ENCODE results near the gene CENPE.

Gene CENPE

GRCh38 chr4:103104886-103105285 is 93.3 kb downstream of the CENPE start:
- no peak for TF ChIP-seq CTCF (IDR thresholded peaks at IDR 0.05; ENCODE audit: insufficient read depth, low read depth, low read length, missing control alignments)
- H3K4me3 ChIP-seq (ENCODE audit: low read depth, low read length): no peak overlapping the region
- no peak for DNase-seq (ENCODE audit: low read depth)

DNA sequence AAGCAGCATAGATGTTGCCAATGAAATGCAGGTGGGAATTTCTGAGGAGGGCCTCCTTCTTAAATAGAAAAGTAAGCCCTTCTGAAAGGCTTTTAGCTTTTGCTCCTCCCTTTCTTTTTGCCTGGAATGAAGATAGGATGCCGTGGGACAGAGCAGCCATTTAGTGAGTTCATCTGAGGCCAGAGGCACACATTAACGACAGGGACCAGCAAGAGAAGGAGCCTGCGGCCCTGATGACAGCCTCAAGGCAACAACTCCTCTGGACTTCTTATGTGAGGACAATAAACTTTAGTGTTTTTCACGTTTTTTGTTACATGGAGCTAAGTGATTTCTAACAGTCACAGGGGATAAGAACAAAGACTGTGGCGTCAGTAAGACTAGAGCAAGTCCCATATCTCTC is 97.5 kb downstream of the CENPE start:
- no peak for DNase-seq (ENCODE audit: low read depth)
- no peak for TF ChIP-seq CTCF (IDR thresholded peaks at IDR 0.05; ENCODE audit: insufficient read depth, low read depth, low read length, missing control alignments)
- H3K4me3 ChIP-seq (ENCODE audit: low read depth, low read length): no peak overlapping the region

DNA sequence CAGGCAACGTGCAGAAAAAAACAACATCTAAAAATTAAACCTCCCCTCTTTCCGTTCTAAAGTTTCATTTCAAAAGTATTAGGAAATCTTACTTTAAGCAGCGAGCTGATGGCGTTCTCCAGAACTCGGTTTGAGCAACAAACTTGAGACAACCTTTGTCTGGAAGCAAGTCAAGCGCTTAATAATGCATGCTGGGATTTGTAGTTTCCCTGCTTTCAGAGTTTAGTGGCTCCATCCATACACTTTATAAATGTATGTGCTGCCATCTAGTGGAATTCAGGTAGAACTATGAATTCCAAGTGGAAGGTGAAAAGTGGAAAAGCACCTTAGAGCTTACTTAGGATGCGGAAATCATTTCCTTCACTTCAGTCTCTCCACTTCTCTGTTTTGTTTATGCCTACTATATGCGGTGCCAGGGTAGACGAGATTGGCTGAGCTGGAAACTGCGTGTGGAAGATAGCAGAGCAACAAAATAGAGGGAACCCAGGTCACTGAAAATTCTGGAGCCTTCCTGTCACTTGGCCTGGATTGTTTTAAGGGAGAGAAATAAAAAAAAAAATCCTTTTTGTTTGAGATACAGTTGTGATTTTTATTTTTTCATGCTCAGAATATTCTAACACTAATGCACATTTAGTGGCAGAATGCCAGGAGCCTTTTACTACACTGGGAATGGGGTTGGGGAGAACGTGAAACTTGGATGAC is 98.3 kb downstream of the CENPE start, which contains the start of gene BDH2:
Gene BDH2, minus strand, starts transcription at position 144 of the 702 bp plus-strand sequence. CDS start 3,580 bp downstream, outside the sequence.
- peak within 1 kb of the TSS; percentile 72 for H3K4me3 ChIP-seq (ENCODE audit: low read depth, low read length)
- DNase-seq (ENCODE audit: low read depth): peak; percentile 90
- TF ChIP-seq CTCF (IDR thresholded peaks at IDR 0.05; ENCODE audit: insufficient read depth, low read depth, low read length, missing control alignments): peak; percentile 55

DNA sequence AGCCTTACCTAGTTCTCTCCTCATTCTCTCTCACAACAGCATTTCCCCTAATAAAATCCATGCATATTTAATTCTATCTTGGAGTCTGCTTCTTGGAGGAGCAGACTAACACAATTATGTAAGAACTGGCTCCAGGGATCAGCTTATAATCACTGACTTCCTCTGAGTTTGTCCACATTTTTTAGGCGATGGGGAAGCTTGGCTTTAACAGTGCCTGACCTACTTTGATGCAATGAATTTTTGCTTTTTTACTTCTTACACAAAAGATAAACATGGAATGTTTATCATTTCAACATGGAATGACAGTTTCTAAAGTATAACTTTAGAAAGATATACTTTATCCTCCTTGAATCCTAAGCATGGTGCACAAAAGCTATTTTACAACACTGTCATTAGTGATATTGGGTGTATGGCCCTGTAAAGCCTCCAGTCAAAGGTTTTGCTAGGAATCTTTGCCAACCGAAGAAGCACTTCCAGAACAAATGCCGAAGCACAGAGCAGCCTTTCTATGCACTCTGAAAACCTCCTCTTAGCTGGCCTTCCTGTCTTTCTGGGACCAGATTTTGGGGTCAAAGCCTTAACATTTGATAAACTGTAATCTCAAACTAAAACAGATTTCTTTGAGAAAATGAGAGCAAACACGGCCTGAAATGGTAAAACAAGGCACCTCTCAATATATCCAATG is 99.2 kb downstream of the CENPE start:
- no peak for DNase-seq (ENCODE audit: low read depth)
- TF ChIP-seq CTCF (IDR thresholded peaks at IDR 0.05; ENCODE audit: insufficient read depth, low read depth, low read length, missing control alignments): no peak
- H3K4me3 ChIP-seq (ENCODE audit: low read depth, low read length): peak overlapping the region; percentile 72

DNA sequence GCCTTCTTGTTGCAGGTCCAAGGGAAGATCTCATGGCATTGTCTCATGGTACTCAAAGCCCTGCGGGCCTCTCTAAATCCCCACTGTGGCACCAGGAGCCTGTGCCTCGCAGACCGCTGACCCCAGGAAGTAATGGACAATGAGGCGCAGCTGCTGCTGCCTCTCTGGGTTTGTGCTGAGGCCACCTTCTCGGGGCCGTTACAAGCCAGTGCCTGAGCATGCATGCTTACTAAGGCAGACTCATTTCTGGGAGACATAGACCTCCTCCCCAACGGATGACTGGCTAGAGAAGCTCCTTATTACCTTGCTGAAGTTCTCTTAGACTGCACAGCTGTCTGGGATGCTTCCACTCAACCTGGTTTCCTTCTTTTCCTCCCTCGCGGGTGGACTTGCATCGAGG is 99.8 kb downstream of the CENPE start:
- no peak for DNase-seq (ENCODE audit: low read depth)
- no peak overlapping the region for H3K4me3 ChIP-seq (ENCODE audit: low read depth, low read length)
- no peak for TF ChIP-seq CTCF (IDR thresholded peaks at IDR 0.05; ENCODE audit: insufficient read depth, low read depth, low read length, missing control alignments)

DNA sequence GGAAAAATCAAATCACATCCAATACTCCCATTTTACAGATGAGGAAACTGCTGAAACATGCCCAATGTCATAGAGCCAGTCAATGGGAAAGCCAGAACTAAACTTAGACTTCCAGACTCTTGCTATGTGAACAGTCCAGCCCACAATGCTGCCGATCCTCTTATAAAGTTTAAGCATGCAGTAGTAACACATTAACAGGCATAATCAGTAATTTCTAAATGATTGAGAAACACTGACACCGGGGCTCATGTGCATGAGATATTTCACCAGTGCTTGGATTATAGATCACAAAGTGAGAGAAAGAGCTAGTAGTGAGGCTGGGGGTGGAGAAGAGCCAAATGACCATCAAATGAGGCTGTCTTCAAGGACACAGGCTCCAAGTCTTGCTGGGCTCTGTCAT is 101.0 kb downstream of the CENPE start:
- TF ChIP-seq CTCF (IDR thresholded peaks at IDR 0.05; ENCODE audit: insufficient read depth, low read depth, low read length, missing control alignments): no peak
- no peak overlapping the region for H3K4me3 ChIP-seq (ENCODE audit: low read depth, low read length)

More for the DNA sequence above, 101.0 kb downstream of the CENPE start:
- no peak for DNase-seq (ENCODE audit: low read depth)

Data from GM12865 (cell line).